HG02588 (cell line): ENCODE measurements around the gene LRRC56.

Experiments
- ATAC-seq: cut with Tn5 transposase; IDR thresholded peaks from one replicate; pipeline ENCODE4 v1.9.1; 2021; ENCODE audit warnings: mild to moderate bottlenecking, moderate library complexity; ENCODE audit not compliant: unreplicated experiment

Gene LRRC56

DNA sequence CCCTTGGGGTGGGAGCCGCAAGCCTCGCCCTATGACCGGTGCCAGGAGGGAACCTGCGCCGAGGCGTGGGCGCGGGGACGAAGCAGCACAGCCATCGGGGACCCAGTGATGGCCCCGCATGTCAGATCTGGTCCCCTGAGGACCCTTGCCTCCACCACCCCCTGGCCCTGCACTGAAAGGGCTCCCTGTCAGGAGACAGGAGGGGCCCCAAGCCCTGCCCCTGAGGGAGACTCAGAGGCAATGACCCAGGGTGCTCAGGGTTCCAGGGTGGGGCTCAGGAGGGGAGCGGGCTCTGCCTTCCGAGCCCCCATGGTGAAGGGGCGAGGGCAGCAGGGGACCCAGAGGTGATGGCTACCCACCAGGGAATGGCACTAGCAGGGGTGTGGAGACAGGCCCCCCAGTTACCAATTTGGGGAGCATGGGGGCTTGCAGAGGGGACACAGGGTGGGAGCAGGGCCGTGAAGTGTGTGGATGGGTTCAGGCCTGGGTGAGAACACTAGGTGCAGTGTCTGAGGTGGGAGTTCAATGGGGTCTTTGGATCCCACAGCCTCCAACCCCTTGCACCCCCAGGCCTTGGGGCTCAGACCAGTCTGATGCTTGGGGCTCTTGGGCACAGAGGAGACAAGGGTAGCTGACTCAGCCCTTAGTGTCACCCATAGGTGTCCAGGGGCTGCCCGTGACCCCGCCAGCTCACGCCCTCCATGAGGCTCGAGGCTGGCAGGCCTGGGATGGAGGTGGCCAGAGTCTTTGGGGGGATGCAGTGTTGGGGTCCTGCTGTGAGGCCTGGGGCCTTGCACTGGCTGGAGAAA, 499 bp downstream of the LRRC56 start:
- no peak for ATAC-seq

DNA sequence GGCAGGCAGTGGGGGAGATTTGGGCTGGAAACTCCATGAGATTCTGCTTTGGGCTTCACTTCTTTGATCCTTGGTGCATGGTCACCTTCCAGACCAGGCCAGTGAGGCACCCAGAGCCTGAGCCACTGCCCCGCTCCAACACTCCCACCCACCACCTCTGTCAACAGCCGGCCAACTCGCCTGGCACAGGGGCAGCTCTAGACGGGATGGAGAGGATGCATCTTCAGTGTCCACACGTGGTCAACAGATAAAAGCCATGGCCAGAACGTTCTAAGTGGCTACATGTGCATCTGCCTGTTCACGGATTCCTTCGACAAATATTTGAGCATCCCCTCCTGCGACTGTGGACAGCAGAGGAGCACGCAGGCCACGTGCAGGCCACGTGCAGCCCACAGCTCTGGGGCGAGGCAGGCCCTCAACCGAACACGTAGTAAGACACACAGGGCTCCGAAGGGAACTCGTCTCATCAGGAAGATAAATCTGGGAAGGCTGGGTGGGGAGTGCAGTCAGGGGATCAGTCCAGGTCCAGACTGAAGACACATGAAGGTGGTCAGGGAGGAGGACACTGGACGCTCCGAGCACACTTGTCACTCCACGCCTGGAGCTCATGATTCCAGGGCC, 1.2 kb downstream of the LRRC56 start:
- ATAC-seq, result no peak

DNA sequence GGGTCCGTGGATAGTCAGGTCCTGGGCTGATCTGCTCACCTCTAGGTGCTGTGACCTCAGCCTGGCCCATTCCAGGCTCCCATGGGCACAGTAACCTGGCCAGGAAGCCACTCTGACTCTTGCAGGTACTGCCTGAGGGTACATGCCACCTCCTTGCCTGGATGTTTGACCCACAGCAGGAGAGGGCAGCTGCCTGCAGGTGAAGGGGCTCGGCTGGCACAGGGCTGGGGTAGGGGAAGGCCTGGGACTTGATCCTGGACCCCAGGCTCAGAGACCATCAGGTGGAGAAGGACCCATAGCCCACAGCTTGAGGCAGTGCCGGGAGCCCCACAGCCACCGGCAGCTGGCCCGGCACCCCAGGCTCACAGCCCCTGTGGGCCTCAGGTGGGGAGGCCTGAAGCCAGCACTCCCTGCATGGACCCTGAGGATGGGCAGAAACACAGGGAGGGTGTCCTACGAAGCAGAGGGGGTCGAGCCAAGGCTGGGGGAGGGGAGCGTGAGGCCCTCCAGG, 2.7 kb downstream of the LRRC56 start:
- ATAC-seq, result no peak

DNA sequence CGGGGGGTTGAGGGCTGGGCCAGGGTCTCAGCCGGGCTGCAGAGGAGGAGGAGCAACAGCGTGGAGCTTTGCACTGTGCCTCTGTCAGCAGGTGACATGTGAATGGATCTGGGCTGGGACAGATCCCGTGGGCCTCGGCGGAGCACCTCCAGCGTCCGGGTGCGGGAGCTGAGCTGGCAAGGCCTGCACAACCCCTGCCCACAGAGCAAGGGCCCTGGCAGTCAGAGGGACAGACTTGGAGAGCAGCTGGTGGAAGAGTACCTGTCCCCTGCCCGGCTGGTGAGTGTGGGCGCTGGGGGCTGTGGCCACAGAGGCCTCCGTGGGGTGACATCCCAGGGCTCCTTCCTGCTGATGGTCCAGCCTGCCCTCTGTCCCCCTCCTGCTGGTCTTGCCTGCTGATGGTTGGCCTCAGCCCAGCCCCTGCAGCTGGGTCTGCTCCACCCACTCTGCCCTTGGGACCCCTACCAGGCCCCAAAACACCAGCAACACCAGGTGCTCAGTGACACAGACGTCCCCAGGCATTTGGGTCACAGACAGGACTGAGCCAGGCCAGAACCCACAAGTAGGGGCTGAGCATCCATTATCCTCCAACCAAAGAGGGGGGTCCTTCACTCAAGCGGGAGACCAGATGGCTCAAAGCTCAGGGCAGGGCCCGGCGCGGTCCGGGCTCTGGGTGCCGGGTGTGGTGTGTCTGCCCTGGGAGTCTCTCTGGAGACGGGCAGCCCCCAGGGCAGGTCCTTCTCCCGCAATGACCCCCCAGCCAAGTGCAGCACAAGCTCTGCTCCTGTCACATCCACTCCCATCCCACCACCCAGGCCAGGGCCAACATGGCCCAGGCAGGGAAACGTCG, 3.5 kb downstream of the LRRC56 start:
- ATAC-seq, result no peak

DNA sequence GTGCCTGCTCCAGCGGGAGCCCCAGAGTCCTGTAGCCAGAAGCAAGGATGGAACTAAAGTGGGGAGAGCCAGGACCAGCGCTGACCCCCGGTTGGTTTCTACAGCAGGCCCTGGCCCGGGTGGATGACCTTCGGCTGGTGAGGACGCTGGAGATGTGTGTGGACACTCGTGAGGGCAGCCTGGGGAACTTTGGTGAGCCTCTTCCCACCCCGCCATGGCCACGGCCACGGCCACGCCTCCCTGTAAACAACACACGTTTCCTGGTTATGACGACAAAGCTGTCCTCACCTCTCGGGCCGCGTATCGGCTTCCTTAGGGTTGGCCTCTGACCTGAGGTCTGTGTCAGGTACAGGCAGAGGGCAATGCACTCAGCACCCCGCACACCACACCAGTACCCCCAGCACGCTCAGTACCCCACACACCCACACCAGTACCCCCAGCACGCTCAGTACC, 4.1 kb downstream of the LRRC56 start:
- ATAC-seq, result no peak

DNA sequence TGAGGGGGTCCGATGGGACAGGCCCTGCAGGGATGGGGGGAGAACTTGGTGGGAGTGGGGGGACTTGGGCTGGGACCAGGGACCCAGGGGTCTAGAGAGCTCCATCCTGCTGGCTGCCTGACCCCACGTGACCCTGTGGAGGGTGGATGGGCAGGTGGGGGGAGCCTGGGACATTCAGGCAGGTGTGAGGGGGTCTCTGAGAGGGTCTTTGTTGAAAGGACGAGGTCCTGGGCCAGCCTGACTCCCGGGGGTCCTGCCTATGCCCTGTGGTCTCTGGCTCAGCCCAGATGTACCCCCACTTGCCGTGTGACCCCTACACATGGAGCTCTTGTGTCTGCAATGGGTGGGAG, 7.5 kb downstream of the LRRC56 start:
- ATAC-seq, result no peak

DNA sequence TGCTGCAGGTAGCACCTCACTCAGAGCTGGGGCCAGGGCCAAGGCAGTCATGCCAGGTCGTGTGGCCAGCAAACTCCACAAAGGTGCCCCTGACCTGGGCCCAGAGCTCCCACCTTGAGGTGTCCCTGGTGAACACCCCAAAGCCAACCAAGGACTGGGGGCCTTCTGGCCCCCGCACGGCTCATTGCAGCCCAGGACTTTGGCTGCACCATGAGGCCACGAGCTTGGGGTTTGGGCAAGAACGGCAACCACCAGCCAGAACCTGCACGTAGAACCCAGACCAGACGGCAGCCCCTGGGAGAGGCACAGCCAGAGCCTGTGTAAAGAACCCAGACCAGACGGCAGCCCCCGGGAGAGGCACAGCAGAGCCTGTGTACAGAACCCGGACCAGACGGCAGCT, 7.8 kb downstream of the LRRC56 start:
- no peak for ATAC-seq

DNA sequence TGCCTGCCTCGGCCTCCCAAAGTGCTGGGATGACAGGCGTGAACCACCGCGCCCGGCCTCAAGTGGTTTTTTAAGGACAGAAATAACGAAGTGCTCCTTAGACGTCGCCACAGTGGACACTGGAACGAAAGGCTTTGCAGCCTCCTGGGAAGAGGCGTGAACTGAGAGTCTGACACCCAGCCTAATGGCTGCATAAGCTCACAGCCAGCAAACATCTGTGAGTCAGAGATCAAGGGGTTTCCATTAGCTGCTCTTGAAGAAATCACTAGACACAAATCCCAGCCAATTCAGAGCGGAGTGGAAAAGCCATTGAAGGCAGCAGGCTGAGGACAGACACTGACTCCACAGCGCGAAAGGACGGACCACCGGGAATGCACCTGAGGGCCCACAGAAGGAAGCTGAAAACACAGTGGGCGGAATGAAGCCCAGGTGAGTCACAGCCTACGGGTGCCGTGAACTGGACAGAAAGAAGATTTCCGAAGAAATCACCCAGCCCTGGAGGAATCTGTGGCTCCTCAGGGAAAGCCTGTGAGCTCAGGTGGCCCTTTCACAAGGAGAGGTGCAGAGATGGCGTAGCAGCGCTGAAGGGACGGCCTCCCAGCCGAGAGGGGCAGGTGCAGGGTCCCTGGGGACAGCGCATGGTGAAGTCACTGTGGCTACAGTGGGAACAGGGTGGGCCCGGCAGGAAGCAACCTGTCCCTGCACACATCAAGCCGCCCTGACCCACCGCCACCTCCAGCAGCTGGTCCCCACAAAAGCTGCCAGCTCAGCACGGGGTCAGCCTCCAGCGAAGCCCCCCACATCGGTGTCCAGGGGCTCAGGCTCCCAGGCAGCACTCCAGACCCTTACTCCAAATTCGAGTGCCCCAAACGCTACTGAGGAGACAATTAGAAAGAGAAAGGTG, 11.6 kb downstream of the LRRC56 start:
- ATAC-seq, result no peak

DNA sequence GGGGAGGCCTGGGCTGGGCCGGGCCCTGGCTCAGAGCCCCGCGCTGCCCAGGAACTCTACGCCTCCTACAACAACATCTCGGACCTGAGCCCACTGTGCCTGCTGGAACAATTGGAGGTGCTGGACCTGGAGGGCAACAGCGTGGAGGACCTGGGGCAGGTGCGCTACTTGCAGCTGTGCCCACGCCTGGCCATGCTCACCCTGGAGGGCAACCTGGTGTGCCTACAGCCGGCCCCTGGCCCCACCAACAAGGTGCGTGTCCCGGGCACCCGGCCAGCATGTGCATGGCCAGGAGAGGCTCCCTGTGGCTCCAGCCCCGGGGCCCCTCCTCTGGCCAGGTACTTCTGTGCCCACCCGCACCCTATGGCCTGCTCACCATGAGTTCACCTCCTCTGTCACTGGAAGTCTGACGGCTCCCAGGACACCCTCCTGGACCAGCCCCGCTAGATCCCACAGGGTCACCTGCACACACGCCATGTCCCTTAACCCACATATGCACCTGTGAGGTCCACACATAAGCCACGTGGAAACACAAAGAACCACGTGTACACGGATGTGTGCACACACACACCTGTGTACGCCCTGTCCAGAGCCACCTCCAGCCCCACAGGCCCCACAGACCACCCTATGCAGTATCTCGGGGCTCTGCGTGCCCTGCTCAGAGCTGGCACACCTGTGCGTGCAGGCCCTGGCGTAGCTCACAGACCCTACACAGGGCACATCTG, 12.9 kb downstream of the LRRC56 start:
- ATAC-seq, result no peak

DNA sequence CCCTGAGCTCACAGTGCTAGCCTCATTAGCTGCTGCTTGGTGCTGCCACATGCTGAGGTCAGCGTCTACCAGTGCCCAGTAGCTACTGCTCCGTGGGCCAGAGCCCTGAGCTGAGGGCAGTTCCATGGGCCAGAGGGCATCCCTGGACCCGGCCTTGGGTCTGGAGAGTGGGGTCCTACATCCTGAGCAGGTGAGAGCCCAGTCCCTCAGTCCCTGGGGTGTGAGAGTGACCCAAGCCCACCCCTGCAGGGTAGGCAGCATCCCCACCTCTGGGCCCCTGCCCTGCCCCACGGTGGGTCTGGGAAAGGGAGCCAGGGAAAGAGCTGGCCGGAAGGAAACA, 13.4 kb downstream of the LRRC56 start:
- ATAC-seq, result no peak

DNA sequence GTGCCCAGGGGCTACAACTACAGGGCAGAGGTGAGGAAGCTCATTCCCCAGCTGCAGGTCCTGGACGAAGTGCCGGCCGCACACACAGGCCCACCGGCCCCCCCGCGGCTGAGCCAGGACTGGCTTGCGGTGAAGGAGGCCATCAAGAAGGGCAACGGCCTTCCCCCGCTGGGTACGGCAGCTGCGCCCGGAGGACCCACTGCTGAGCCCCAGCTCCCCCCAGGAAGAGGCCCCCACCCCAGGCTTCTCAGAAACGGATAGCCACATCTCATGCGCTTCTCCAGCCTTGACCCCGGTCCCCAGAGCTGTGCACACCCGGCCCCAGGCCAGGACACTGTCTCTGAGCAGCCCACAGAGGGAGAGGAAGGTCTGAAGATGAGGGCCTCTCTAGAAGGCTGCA, 13.8 kb downstream of the LRRC56 start:
- no peak for ATAC-seq

DNA sequence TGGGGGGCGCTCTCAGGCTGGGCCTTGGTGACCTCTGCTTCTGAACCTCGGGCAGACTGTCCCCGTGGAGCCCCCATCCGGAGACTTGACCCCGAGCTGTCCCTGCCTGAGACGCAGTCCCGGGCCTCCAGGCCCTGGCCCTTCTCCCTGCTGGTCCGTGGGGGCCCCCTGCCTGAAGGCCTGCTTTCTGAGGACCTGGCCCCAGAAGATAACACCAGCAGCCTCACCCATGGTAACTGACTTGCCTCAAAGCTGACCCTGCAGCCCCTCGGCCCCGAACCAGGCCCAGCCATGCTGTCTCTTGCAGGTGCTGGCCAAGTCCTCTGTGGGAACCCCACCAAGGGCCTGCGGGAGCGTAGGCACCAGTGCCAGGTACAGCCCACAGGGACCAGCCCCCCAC, 14.3 kb downstream of the LRRC56 start:
- ATAC-seq, result no peak

DNA sequence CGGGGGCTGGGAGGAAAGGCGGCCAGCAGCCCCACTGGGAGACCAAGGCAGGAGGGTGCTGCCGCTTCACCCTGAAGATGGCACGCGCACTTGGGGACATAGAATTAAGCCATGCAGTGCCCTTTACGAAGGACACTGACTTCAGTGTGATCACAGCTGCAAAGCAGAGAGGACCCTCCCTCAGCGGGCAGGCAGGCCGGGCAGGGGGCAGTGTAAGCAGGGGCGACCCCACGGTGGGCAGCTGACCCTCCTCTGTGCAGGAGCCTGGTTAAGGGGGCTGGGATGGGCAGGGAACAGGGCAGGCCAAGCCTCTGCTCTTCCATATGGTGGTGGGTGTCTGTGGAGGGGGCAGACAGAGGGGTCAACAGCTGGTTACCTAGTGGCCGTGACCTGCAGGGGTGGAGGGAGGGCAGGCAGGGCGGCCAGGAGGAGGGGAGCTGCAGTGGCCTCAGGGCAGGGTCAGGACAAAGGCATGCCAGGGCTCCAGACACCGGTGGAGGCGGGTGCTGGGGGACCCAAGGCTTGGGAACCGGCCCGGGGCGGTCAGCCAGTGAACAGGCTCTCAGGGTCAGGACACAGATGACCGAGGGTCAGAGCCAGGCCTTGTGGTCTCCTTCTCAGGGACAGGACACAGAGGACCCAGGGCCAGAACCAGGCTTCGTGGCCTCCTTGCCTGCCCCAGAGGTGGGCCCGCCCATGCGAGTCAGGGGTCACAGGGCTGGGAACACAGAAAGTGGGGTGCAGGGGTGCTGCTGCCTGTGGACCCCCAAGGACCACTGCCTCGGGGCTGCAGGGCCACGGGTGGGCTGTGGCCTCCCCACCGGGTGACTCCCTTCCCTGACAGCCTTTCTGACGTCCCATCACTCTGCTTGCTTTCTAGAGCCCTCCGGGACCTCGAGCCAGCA, 16.0 kb downstream of the LRRC56 start:
- no peak for ATAC-seq

DNA sequence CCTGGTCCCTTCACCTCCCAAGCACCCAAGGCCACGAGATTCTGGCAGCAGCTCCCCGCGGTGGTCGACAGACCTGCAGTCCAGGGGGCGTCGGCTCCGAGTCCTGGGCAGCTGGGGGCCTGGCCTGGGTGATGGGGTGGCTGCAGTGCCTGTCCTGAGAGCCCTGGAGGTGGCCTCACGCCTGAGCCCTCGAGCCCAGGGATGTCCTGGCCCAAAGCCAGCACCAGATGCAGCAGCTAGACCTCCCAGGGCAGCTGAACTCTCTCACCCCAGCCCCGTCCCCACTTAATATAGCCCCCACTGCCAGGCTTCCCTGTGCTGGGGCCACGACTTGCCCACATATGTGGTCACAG, 16.6 kb downstream of the LRRC56 start:
- no peak for ATAC-seq

DNA sequence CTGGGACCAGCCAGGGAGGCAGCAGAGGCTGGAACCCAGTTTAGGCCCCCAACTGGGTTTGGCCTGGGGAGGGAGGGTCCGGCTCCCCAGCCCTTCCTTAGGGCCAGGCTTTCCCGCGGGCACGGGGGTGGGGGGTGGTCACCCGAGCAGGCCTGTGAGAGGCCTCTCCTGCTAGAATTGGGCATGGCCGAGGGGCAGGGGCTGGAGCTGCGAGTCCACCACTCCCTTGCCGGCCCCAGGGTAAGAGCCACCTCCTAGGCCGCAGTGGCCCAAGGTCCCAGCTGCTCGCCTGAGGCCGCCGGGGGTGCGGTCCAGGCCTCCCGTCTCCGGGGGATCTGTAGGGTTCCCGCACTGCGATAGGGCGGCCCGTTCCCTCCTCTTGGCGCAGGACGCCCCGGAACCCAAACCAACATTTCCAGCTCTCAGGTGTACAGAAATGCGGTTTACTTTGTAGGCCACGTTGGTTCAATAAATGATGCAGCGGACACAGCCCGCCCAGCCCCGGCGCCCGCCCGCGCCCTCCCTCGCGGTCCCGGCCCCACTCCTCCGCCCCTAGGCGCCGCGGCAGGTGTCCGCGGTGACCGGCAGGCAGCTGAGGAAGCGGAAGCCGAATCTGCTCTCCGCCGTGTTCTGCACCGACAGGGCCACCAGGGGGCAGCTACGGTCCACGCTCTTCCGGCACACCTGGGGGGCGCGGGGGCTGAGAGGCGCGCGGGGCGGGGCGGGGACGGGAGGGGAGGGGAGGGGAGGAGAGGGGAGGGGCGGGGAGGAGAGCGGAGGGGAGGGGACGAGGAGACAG, 17.3 kb downstream of the LRRC56 start:
- no peak for ATAC-seq

DNA sequence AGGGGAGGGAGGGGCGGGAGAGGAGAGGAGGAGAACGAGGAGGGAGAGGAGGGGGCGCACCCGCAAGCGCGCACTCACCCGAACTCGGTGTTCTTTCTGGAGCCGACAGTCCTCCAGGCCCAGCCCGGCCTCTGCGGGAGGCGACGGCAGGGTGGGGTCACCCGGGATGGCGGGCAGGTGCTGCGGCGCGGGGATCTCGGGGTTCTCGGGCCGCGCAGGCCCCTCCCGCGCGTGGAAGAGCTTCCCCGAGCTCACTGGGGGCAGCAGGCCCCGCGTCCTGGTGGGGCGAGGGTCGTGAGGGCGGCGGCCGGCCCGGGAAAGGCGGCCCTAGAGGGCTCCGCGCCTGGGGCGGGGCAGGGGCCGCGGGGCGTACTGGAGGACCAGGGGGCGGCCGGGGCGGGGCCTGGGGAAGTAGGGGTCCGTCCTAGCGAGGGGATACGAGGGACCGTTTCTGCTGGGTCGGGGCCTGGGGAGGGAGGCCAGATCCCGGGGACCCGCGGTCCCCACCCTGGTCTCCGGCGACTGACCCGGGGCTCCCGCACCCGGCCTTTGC, 18.0 kb downstream of the LRRC56 start:
- ATAC-seq, result no peak

DNA sequence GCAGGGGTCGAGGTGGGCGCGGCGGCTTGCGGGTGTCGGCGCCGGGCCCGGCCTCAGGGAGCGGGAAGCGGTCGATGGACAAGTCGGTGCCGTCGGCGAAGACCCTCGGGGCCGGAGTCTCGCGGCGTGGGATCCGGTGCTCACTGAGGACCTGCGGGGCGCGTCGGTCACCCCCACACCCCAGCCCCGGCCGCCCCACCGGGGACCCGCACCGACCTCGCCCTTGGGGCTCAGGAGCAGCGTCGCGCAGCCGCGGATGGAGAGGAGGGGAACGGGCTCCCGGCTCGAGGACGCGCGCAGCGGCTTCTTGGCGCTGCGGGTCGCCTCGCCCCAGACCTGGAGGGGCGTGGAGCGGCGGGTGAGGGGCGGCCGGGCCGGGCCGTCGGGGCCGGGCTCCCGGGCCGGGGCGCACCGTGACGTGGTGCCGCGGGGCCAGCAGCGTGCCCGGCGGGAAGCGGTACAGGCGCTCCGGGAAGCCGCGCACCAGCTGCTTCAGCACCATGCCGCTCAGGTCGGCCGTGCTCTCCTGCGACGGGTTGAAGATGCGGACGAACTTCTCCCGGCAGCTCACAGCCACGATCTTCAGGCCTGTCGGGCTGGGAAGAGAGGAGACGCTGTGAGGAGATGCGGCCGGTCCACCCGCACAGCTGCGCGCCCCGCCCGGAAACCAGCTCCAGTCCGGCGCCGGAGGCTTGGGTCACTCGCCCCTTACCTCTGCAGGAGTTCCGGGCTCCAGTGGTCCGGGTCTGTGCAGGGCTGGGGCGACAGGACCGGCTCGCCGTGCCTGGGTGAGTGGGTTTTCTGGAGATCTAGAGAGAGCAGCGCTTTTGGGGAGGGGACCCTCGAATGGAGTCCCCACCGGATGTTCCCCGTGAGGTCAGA, 18.7 kb downstream of the LRRC56 start:
- no peak for ATAC-seq
